H1 (cell line): Measurements from ENCODE around the gene LRP3.

Source experiments
- EGR1 ChIP-seq: IDR thresholded peaks from 2 replicates; pipeline ENCODE4 v1.6.1; 2011; ENCODE audit warnings: low read depth, low read length, borderline replicate concordance
- EZH2 ChIP-seq: fragments of 200-600 bp; sonication (generic); IDR thresholded peaks from 2 replicates; pipeline ENCODE4 v1.7.1; 2012; ENCODE audit warnings: low read depth, mild to moderate bottlenecking, moderate library complexity, low read length, inconsistent platforms; ENCODE audit not compliant: severe bottlenecking
- GTF2F1 ChIP-seq: IDR thresholded peaks from 2 replicates; pipeline ENCODE4 v1.6.1; 2012; ENCODE audit warnings: low read depth, low read length, improper control_type of control experiment, borderline replicate concordance
- POLR2A ChIP-seq, 2 experiments: IDR thresholded peaks; 1 replicate in 1 of 2; 2 replicates in 1 of 2; pipeline ENCODE4 v1.6.1; 2011; ENCODE audit warnings: low read depth in 2 of 2, low read length in 2 of 2, mild to moderate bottlenecking in 2 of 2; ENCODE audit errors: control extremely low read depth in 1 of 2
- POLR2AphosphoS5 ChIP-seq: IDR thresholded peaks from 2 replicates; pipeline ENCODE4 v1.6.1; 2011; ENCODE audit warnings: low read depth, low read length
- RXRA ChIP-seq: IDR thresholded peaks from 2 replicates; pipeline ENCODE4 v1.6.1; 2011; ENCODE audit warnings: low read depth, mild to moderate bottlenecking, low read length, moderate library complexity; ENCODE audit not compliant: insufficient read depth
- TAF1 ChIP-seq: IDR thresholded peaks from 2 replicates; pipeline ENCODE4 v1.6.1; 2011; ENCODE audit warnings: mild to moderate bottlenecking, low read depth, low read length
- USF2 ChIP-seq: IDR thresholded peaks from 2 replicates; pipeline ENCODE4 v1.6.1; 2011; ENCODE audit warnings: low read length, improper control_type of control experiment
- TF ChIP-seq, protein P1 (sequence below): IDR thresholded peaks from 2 replicates; pipeline ENCODE4 v1.6.1; 2011; ENCODE audit warnings: low read depth, mild to moderate bottlenecking, low read length; ENCODE audit not compliant: insufficient read depth
- TF ChIP-seq, protein P2 (sequence below), 3 experiments: IDR thresholded peaks; 1 replicate in 2 of 3; 2 replicates in 1 of 3; pipeline versions ENCODE4 v1.5.1 to v1.6.1; 2011; ENCODE audit warnings: low read length in 3 of 3, mild to moderate bottlenecking in 3 of 3, inconsistent platforms in 2 of 3, low read depth in 1 of 3, moderate library complexity in 1 of 3; ENCODE audit not compliant: insufficient read depth in 1 of 3; ENCODE audit errors: control extremely low read depth in 1 of 3

DNA sequence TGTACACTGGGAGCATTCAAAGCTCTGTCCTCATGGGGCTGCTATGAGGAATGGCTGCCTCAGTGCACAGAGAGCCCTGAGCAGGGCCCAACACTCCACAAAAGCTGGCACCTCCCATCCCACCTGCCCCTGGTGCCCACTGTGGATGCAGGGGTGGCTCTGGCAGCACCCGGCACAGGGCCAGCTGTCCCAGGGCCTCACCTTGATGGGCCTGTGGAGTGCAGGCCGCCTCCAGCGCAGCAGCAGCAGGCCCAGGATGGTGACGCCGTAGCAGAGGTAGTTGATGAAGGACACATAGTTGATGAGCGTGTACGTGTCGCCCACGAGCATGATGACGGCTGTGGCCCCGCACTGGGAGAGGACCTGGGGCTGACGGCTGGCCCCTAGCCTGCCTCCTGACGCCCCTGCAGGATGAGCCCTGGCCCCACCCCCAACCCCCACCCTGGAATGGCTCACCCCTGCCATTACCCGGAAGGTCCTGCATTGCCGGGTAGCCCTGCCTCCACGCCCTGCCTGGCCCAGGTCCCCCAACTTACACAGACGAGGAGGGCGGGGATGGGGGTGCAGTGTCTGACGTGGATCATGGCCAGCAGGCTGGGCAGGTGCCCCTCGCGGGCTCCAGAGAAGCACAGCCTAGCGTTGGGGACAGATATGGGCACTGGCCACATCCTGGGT is 16.3 kb downstream of the LRP3 start:
- TF ChIP-seq, protein P1, sequence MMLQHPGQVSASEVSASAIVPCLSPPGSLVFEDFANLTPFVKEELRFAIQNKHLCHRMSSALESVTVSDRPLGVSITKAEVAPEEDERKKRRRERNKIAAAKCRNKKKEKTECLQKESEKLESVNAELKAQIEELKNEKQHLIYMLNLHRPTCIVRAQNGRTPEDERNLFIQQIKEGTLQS = no peak
- TF ChIP-seq, protein P2, sequence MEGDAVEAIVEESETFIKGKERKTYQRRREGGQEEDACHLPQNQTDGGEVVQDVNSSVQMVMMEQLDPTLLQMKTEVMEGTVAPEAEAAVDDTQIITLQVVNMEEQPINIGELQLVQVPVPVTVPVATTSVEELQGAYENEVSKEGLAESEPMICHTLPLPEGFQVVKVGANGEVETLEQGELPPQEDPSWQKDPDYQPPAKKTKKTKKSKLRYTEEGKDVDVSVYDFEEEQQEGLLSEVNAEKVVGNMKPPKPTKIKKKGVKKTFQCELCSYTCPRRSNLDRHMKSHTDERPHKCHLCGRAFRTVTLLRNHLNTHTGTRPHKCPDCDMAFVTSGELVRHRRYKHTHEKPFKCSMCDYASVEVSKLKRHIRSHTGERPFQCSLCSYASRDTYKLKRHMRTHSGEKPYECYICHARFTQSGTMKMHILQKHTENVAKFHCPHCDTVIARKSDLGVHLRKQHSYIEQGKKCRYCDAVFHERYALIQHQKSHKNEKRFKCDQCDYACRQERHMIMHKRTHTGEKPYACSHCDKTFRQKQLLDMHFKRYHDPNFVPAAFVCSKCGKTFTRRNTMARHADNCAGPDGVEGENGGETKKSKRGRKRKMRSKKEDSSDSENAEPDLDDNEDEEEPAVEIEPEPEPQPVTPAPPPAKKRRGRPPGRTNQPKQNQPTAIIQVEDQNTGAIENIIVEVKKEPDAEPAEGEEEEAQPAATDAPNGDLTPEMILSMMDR (IDR thresholded peaks at IDR 0.05; ENCODE audit: control extremely low read depth in 1 of 3, insufficient read depth in 1 of 3, low read depth in 1 of 3, low read length in 3 of 3) = no peak
- TF ChIP-seq GTF2F1 (no peak), POLR2AphosphoS5 (no peak), TAF1 (no peak), EZH2 (no peak), POLR2A (IDR thresholded peaks at IDR 0.05; ENCODE audit: control extremely low read depth in 1 of 2, low read depth in 2 of 2, low read length in 2 of 2) (no peak), EGR1 (no peak), RXRA (no peak), USF2 (no peak)
